Ovary (tissue), 3 donors: ENCODE results near the gene LRRTM4.

ENCODE experiments used
- CTCF ChIP-seq, 3 donors: fragments of 450-650 bp in 2 of 3; fragments of 200-600 bp in 1 of 3; IDR thresholded peaks; one replicate each; pipeline versions ENCODE4 v1.5.1 to v1.8.0; 2016 to 2022; ENCODE audit warnings: antibody characterized with exemption in 3 of 3, mild to moderate bottlenecking in 1 of 3
- EP300 ChIP-seq: sonication (generic); formaldehyde crosslinking; IDR thresholded peaks from one replicate; pipeline ENCODE4 v1.6.1; 2017; ENCODE audit warnings: antibody characterized with exemption
- donor health status: DM: no; HTN: no; CAD: no.

GRCh38 chr2:77521548-77521891, 656 bp downstream of the LRRTM4 start:
- TF ChIP-seq CTCF (IDR thresholded peaks at IDR 0.05) (no peak), EP300 (no peak)
